Calu3 (cell line): ENCODE data around the gene PARP4. TPM values are rescaled to one million over a fixed set of nuclear protein-coding genes. Genes with fewer than 3 reads are reported as not detected.
"Not testable (repeated sequence)": the region's sequence is repeated elsewhere in the genome, so short reads cannot be mapped to it uniquely, and the experiment has no call there.

Source experiments
- BruUV-seq: library from RNA; stranded (reverse); fragments of 400-500 nt; replicated peaks from 2 replicates; lab custom pipeline; 2021; lab: Mats Ljungman, UMichigan
- CTCF ChIA-PET: fragments of 300-600 bp; sonication (Branson Sonifier 250); formaldehyde crosslinking; loops from one replicate; lab custom pipeline; 2022; ENCODE audit warnings: antibody characterized with exemption; lab: Charles Lee
- DNase-seq: peaks from one replicate; pipeline ENCODE4 v3.0.0; 2022
- H3K27ac Mint-ChIP-seq: one replicate; pipeline ENCODE4 v1.8.0; 2022; ENCODE audit warnings: mixed read lengths; ENCODE audit not compliant: unreplicated experiment
- H3K27me3 Mint-ChIP-seq: one replicate; pipeline ENCODE4 v1.8.0; 2022; ENCODE audit warnings: mixed read lengths; ENCODE audit not compliant: unreplicated experiment
- H3K36me3 Mint-ChIP-seq: one replicate; pipeline ENCODE4 v1.8.0; 2022; ENCODE audit warnings: mild to moderate bottlenecking, moderate library complexity, mixed read lengths; ENCODE audit not compliant: insufficient read depth, unreplicated experiment
- H3K4me1 Mint-ChIP-seq: one replicate; pipeline ENCODE4 v1.8.0; 2022; ENCODE audit warnings: mild to moderate bottlenecking, low read depth, mixed read lengths; ENCODE audit not compliant: unreplicated experiment
- H3K4me3 Mint-ChIP-seq: one replicate; pipeline ENCODE4 v1.8.0; 2022; ENCODE audit warnings: mild to moderate bottlenecking, low read depth, moderate library complexity, mixed read lengths; ENCODE audit not compliant: unreplicated experiment
- H3K9me3 Mint-ChIP-seq: one replicate; pipeline ENCODE4 v1.8.0; 2022; ENCODE audit warnings: low read depth, mixed read lengths; ENCODE audit not compliant: unreplicated experiment
- CTCF ChIP-seq: fragments of 200-600 bp; IDR thresholded peaks from one replicate; pipeline ENCODE4 v1.8.0; 2022; ENCODE audit warnings: antibody characterized with exemption; ENCODE audit not compliant: unreplicated experiment
- intact Hi-C: fragments of 100-400 bp; cut with micrococcal nuclease; formaldehyde crosslinking; loops from one replicate; pipeline ENCODE4 v1.10.0; 2022; ENCODE audit not compliant: unreplicated experiment
- total RNA-seq: library from RNA; stranded (reverse); gene quantifications from 2 replicates; pipeline ENCODE4 v1.2.3, GENCODE V29; 2022

PARP4 gene
- total RNA-seq, 1 experiment from 2014 or later: 78.3 TPM

GRCh38 chr13:24381541-24382265 is 130.9 kb downstream of the PARP4 start:
- no peak overlapping the region for H3K4me3 Mint-ChIP-seq
- CTCF ChIA-PET: no interaction called here
- no peak for DNase-seq
- intact Hi-C loops: no loop called here
- H3K4me1 Mint-ChIP-seq: no peaks in the 10 kb centered on the region
- no peaks in the 10 kb centered on the region for H3K27me3 Mint-ChIP-seq
- H3K9me3 Mint-ChIP-seq: no peaks in the 10 kb centered on the region
- no peak for TF ChIP-seq CTCF
- no peaks in the 10 kb centered on the region for H3K36me3 Mint-ChIP-seq
- H3K27ac Mint-ChIP-seq: no peak overlapping the region
- BruUV-seq: no TSS peak

- intact Hi-C loops: not testable (repeated sequence)
These were observed 131.7 kb downstream of the PARP4 start for GRCh38 chr13:24380881-24381280.

GRCh38 chr13:24380227-24380626 is 132.4 kb downstream of the PARP4 start:
- CTCF ChIA-PET, BruUV-seq, H3K9me3 Mint-ChIP-seq, H3K4me3 Mint-ChIP-seq, intact Hi-C loops, DNase-seq, H3K27me3 Mint-ChIP-seq, H3K4me1 Mint-ChIP-seq, H3K27ac Mint-ChIP-seq, H3K36me3 Mint-ChIP-seq: not testable (repeated sequence)

More at GRCh38 chr13:24380881-24381280, 131.7 kb downstream of the PARP4 start:
- H3K27me3 Mint-ChIP-seq, DNase-seq, H3K9me3 Mint-ChIP-seq, BruUV-seq, H3K27ac Mint-ChIP-seq, CTCF ChIA-PET, H3K4me1 Mint-ChIP-seq, H3K36me3 Mint-ChIP-seq, H3K4me3 Mint-ChIP-seq: not testable (repeated sequence)

GRCh38 chr13:24371273-24371672 is 141.3 kb downstream of the PARP4 start:
- H3K27me3 Mint-ChIP-seq, H3K4me3 Mint-ChIP-seq, BruUV-seq, H3K27ac Mint-ChIP-seq, DNase-seq, intact Hi-C loops, CTCF ChIA-PET, H3K9me3 Mint-ChIP-seq, H3K4me1 Mint-ChIP-seq, H3K36me3 Mint-ChIP-seq: not testable (repeated sequence)

Other genes starting within 250 kb of the PARP4 start
- not detected in 2 replicates for gene C1QTNF9, start 203.2 kb downstream of the PARP4 start, total RNA-seq
- gene ATP12A, start 167.6 kb upstream of the PARP4 start, total RNA-seq: 0.15 and 0.40 TPM in 2 replicates